Suppressor macrophage treated with lipopolysaccharide for 1 hour (primary cell): ENCODE results near the gene CDCA3.

ENCODE experiments used
- DNase-seq, 3 donors: peaks; one replicate each; pipeline ENCODE4 v3.0.0-alpha.2; 2020 to 2022

CDCA3 gene

DNA sequence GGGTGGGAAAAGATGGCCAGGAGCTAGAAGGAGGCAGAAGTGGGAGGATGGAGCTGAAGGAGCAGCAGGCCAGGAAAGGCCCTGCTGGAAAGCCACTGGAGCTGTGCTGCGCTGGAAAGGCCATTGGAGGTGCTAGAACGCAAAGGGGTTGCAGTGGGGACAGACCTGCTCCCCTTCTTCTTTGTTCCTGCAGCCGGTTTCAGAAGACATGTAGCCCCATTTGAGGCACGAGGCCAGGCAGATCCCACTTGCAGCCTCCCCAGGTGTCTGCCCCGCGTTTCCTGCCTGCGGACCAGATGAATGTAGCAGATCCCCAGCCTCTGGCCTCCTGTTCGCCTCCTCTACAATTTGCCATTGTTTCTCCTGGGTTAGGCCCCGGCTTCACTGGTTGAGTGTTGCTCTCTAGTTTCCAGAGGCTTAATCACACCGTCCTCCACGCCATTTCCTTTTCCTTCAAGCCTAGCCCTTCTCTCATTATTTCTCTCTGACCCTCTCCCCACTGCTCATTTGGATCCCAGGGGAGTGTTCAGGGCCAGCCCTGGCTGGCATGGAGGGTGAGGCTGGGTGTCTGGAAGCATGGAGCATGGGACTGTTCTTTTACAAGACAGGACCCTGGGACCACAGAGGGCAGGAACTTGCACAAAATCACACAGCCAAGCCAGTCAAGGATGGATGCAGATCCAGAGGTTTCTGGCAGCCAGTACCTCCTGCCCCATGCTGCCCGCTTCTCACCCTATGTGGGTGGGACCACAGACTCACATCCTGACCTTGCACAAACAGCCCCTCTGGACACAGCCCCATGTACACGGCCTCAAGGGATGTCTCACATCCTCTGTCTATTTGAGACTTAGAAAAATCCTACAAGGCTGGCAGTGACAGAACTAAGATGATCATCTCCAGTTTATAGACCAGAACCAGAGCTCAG is 31.7 kb downstream of the CDCA3 start:
- peak in 1 of 3 donors; percentile 1 for DNase-seq

DNA sequence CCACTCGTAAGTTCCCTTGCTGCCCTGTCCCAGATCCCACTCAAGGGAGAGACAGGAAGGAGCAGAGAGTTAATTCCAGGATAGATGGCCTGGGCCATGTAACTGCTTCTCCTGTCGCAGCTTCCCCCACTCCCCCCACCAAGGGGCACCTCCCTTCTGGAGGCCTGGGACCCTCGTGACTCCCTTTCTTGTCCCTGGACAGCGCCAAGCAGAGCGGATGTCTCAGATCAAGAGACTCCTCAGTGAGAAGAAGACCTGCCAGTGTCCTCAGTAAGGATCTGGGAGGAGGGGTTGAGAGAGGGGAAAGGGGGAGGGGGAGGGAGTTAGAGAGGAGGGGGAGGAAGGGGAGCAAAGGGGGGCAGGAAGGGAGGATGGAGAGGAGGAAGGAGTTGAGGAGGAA is 32.4 kb downstream of the CDCA3 start:
- DNase-seq = no peak

GRCh38 chr12:6818222-6818621 is 32.9 kb downstream of the CDCA3 start:
- DNase-seq = no peak

- DNase-seq = no peak
Observed at GRCh38 chr12:6817662-6818157, 33.4 kb downstream of the CDCA3 start.

DNA sequence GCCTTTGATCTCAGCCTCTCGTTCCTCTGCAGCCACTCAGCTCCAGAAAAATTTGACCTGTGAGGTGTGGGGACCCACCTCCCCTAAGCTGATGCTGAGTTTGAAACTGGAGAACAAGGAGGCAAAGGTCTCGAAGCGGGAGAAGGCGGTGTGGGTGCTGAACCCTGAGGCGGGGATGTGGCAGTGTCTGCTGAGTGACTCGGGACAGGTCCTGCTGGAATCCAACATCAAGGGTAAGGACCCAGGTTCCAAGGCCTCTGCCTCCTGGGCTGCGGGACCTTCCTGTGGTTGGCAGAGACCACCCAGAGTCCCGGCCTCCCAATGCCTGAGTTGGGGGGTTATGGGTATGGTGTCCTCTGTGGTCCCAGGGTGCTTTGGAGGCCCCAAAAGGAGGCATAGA is 34.0 kb downstream of the CDCA3 start:
- no peak for DNase-seq

- DNase-seq = no peak
Observed at GRCh38 chr12:6816598-6816997, 34.5 kb downstream of the CDCA3 start.

GRCh38 chr12:6813363-6813762 is 37.7 kb downstream of the CDCA3 start:
- peak in 1 of 3 donors; percentile 18 for DNase-seq

DNA sequence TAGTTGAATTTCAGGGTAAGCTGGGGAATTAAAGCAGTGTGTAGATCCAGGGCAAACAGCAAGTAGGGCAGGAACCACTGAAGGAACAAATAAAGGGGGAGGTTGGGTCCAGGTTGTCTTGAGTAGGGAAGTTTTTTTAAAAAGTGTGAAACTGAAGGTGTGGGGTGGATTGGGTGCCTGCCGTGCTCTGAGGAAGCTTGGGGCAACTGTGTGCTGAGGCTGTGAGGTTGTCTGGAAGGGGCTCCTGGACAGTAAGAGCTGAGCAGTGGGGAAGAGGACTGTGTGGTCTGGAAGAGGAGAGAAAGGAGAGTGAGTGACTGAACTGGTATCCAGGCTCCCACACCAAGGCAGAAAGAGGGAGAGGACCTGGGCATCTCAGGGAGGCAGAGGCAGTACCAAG is 40.3 kb downstream of the CDCA3 start:
- DNase-seq = no peak

DNA sequence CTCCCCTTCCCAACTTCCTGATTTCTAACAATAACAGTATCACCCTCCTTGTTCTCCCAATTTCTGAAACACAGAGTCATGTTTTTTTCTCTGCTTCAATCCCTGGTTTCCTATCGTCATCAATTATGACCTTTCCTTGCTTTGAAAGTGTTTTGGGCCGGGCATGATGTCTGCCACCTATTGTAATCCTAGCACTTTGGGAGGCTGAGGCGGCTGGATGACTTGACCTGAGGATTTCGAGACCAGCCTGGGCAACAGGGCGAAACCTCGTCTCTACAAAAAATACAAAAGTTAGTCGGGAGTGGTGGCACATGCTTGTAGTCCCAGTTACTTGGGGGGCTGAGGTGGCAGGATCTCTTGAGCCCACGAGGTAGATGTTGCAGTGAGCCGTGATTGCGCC is 42.0 kb downstream of the CDCA3 start:
- DNase-seq = no peak

GRCh38 chr12:6807170-6807569 is 43.9 kb downstream of the CDCA3 start:
- no peak for DNase-seq

- DNase-seq = no peak
Observed at GRCh38 chr12:6799147-6799546, 51.9 kb downstream of the CDCA3 start.
